Astrocyte of the spinal cord (primary cell): ENCODE data around the gene CHN2.

Source experiments
- DNase-seq: peaks from one replicate; pipeline ENCODE4 v3.0.0; 2011; ENCODE audit warnings: low read depth, low spot score
- H3K4me3 ChIP-seq: 2 replicates; pipeline ENCODE4 v1.5.1; 2011; ENCODE audit warnings: low read depth, mild to moderate bottlenecking, low read length, moderate library complexity
- CTCF ChIP-seq: IDR thresholded peaks from 2 replicates; pipeline ENCODE4 v1.5.1; 2012; ENCODE audit warnings: low read depth, mild to moderate bottlenecking, low read length, inconsistent platforms
- in situ Hi-C: cut with HindIII; loops from 2 replicates; pipeline ENCODE4 v1.10.0; 2017; ENCODE audit warnings: low sequenced_read_pairs

The CHN2 gene

GRCh38 chr7:29385214-29385814 is 190.7 kb downstream of the CHN2 start:
- in situ Hi-C loops = no loop called here
- no peak for DNase-seq
- no peak overlapping the region for H3K4me3 ChIP-seq
- no peak for TF ChIP-seq CTCF

- in situ Hi-C loops = no loop called here
- TF ChIP-seq CTCF = no peak
- no peak for DNase-seq
- no peak overlapping the region for H3K4me3 ChIP-seq
Measured at GRCh38 chr7:29386196-29386765, 191.7 kb downstream of the CHN2 start.

- no peak for DNase-seq
- in situ Hi-C loops = no loop called here
- no peak for TF ChIP-seq CTCF
- no peak overlapping the region for H3K4me3 ChIP-seq
Measured at GRCh38 chr7:29391262-29391661, 196.7 kb downstream of the CHN2 start.

- DNase-seq = no peak
- no peak for TF ChIP-seq CTCF
- H3K4me3 ChIP-seq = no peak overlapping the region
- in situ Hi-C loops = no loop called here
Measured at GRCh38 chr7:29394321-29394720, 199.7 kb downstream of the CHN2 start.

GRCh38 chr7:29396563-29396962 is 202.0 kb downstream of the CHN2 start:
- no peak for DNase-seq
- TF ChIP-seq CTCF = no peak
- H3K4me3 ChIP-seq = no peak overlapping the region
- in situ Hi-C loops = no loop called here

- TF ChIP-seq CTCF = no peak
- in situ Hi-C loops = no loop called here
- DNase-seq = no peak
- H3K4me3 ChIP-seq = no peak overlapping the region
Measured at GRCh38 chr7:29397398-29397797, 202.8 kb downstream of the CHN2 start.
